Measurements from ENCODE around the gene SHKBP1.

The SHKBP1 gene

GRCh38 chr19:40608240-40608621 lies 31.6 kb downstream of the SHKBP1 start:
- no peak for TF ChIP-seq TAF1 (IDR thresholded peaks at IDR 0.05; ENCODE audit: borderline replicate concordance, insufficient read depth, low read length)
- TF ChIP-seq POLR2AphosphoS5 (IDR thresholded peaks at IDR 0.05; ENCODE audit: low read depth, low read length): no peak
- TF ChIP-seq SIN3A (IDR thresholded peaks at IDR 0.05; ENCODE audit: borderline replicate concordance, insufficient read depth, low read length): no peak
- no peak for TF ChIP-seq FOXP2 (optimal IDR thresholded peaks at IDR 0.05; ENCODE audit: borderline replicate concordance, extremely low read depth, extremely low read length, insufficient read depth)
- no peak for TF ChIP-seq REST (IDR thresholded peaks at IDR 0.05; ENCODE audit: insufficient read depth in 1 of 2, low read depth in 2 of 2, low read length in 2 of 2)

GRCh38 chr19:40608957-40609356 lies 32.3 kb downstream of the SHKBP1 start:
- TF ChIP-seq FOXP2 (optimal IDR thresholded peaks at IDR 0.05; ENCODE audit: borderline replicate concordance, extremely low read depth, extremely low read length, insufficient read depth) (no peak), POLR2AphosphoS5 (IDR thresholded peaks at IDR 0.05; ENCODE audit: low read depth, low read length) (no peak), TAF1 (IDR thresholded peaks at IDR 0.05; ENCODE audit: borderline replicate concordance, insufficient read depth, low read length) (no peak), SIN3A (IDR thresholded peaks at IDR 0.05; ENCODE audit: borderline replicate concordance, insufficient read depth, low read length) (no peak), REST (IDR thresholded peaks at IDR 0.05; ENCODE audit: insufficient read depth in 1 of 2, low read depth in 2 of 2, low read length in 2 of 2) (no peak)

- no peak for TF ChIP-seq SIN3A (IDR thresholded peaks at IDR 0.05; ENCODE audit: borderline replicate concordance, insufficient read depth, low read length)
- TF ChIP-seq TAF1 (IDR thresholded peaks at IDR 0.05; ENCODE audit: borderline replicate concordance, insufficient read depth, low read length): no peak
- TF ChIP-seq POLR2AphosphoS5 (IDR thresholded peaks at IDR 0.05; ENCODE audit: low read depth, low read length): no peak
- TF ChIP-seq REST (IDR thresholded peaks at IDR 0.05; ENCODE audit: insufficient read depth in 1 of 2, low read depth in 2 of 2, low read length in 2 of 2): no peak
- TF ChIP-seq FOXP2 (optimal IDR thresholded peaks at IDR 0.05; ENCODE audit: borderline replicate concordance, extremely low read depth, extremely low read length, insufficient read depth): no peak
Observed at GRCh38 chr19:40609561-40610395, 33.1 kb downstream of the SHKBP1 start.

GRCh38 chr19:40610396-40611064 lies 33.9 kb downstream of the SHKBP1 start:
- no peak for TF ChIP-seq SIN3A (IDR thresholded peaks at IDR 0.05; ENCODE audit: borderline replicate concordance, insufficient read depth, low read length)
- no peak for TF ChIP-seq TAF1 (IDR thresholded peaks at IDR 0.05; ENCODE audit: borderline replicate concordance, insufficient read depth, low read length)
- TF ChIP-seq FOXP2 (optimal IDR thresholded peaks at IDR 0.05; ENCODE audit: borderline replicate concordance, extremely low read depth, extremely low read length, insufficient read depth): no peak
- TF ChIP-seq POLR2AphosphoS5 (IDR thresholded peaks at IDR 0.05; ENCODE audit: low read depth, low read length): no peak
- TF ChIP-seq REST (IDR thresholded peaks at IDR 0.05; ENCODE audit: insufficient read depth in 1 of 2, low read depth in 2 of 2, low read length in 2 of 2): no peak
